Measurements from ENCODE around the gene SYT8. TPM values are rescaled to one million over a fixed set of nuclear protein-coding genes. Genes with fewer than 3 reads are reported as not detected.

Gene SYT8
- polyA plus RNA-seq, 1 of the 3 experiments (the other 2 are of a cell fraction): not detected

DNA sequence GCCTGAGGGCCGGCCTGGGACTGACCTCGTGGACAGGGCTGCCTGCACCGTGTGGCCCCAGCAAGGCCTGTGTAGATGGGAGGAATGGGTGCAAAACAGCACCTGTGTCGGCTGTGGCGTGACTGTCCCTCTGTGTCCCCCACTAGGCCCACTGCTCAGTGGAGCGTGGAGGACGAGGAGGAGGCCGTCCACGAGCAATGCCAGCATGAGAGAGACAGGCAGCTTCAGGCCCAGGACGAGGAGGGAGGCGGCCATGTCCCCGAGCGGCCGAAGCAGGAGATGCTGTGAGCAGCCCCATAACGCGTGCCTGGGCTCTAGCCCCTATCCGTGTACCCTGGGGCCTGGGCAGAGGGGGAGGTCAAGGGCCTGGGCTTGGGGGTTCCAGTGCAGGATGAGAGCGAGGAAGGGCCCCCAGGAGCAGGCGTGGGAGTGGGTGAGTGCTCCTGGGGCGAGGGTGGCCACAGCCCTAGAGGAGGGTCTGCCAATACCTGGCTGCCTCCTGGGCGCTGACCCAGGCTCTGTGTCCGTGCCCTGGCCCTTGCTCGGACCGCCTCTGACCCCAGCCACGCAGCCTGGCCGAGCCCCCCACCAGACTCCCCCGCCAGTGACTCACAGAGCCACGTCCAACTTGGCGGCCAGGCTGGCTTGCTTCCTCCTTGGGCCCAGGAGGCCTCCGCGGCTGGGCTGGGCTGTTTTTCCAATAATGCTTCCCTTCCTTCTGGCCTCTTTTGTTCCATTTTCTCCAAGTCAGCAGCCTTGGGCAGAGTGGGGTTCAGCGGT, 45.3 kb downstream of the SYT8 start:
- Histone ChIP-seq H3K79me2 (ENCODE audit: insufficient read depth) (no peaks in the 10 kb centered on the region), H3K9ac (no peak overlapping the region), H3K4me2 (no peak overlapping the region), H3K27me3 (ENCODE audit: insufficient read depth) (no peaks in the 10 kb centered on the region), H3K9me3 (no peaks in the 10 kb centered on the region), H3K4me3 (ENCODE audit: low read depth in 2 of 2, low read length in 1 of 2) (no peak overlapping the region), H2AFZ (ENCODE audit: low read depth) (no peak overlapping the region), H3K4me1 (ENCODE audit: control insufficient read depth in 1 of 2, insufficient read depth in 2 of 2, low read depth in 1 of 2, low read length in 1 of 2) (peaks cover 0 to 43% of the 10 kb centered on the region in 2 experiments; a peak in 2 of 4 replicates), H3K27ac (ENCODE audit: low read depth in 2 of 2, low read length in 1 of 2) (no peak overlapping the region; a peak in 1 of 4 replicates), H3F3A (replicated peaks; ENCODE audit: insufficient read depth) (no peaks in the 10 kb centered on the region), H4K20me1 (ENCODE audit: insufficient read depth) (no peaks in the 10 kb centered on the region), H3K36me3 (replicated peaks in 1 of 2; ENCODE audit: control insufficient read depth in 1 of 2, insufficient read depth in 2 of 2, low read length in 1 of 2) (no peaks in the 10 kb centered on the region), H3K9me2 (no peaks in the 10 kb centered on the region)
- 87% methylated on average over 20 of the region's 32 CpGs for WGBS (ENCODE audit: low lambda C conversion rate)
- peak; percentile 25 for DNase-seq
- POLR2A ChIA-PET: interaction anchor here (1.2 kb wide), 1 partner anchor 117 kb away, joined by 4 read pairs; the partner anchor contains the start of gene H19
- CTCF ChIA-PET: interaction anchor here (0.6 to 5.0 kb wide), 7 partner anchors 42 to 271 kb away, joined by 3 to 179 read pairs (median 32); partner anchors contain the start of gene TNNI2
- TF ChIP-seq MXI1 (IDR thresholded peaks at IDR 0.05; ENCODE audit: low read depth, low read length) (no peak), ELF1 (IDR thresholded peaks at IDR 0.05) (no peak), NRF1 (IDR thresholded peaks at IDR 0.05; ENCODE audit: low read depth, low read length) (no peak), FOXM1 (IDR thresholded peaks at IDR 0.05; ENCODE audit: low read depth) (no peak), RXRA (IDR thresholded peaks at IDR 0.05; ENCODE audit: borderline replicate concordance, low read depth) (no peak), SIN3A (IDR thresholded peaks at IDR 0.05; ENCODE audit: borderline replicate concordance, low read depth, low read length) (no peak), GABPA (IDR thresholded peaks at IDR 0.05; ENCODE audit: low read depth) (no peak), TEAD4 (IDR thresholded peaks at IDR 0.05; ENCODE audit: borderline replicate concordance, insufficient read depth) (no peak), FOSL2 (IDR thresholded peaks at IDR 0.05; ENCODE audit: borderline replicate concordance, low read depth) (no peak), FOXJ3 (CRISPR knock-in tag; IDR thresholded peaks at IDR 0.05) (no peak), RFX5 (IDR thresholded peaks at IDR 0.05; ENCODE audit: low read length) (no peak), POLR2AphosphoS5 (IDR thresholded peaks at IDR 0.05; ENCODE audit: low read depth, low read length) (no peak), EZH2phosphoT487 (IDR thresholded peaks at IDR 0.05; ENCODE audit: borderline replicate concordance, low read depth) (no peak), TAF1 (IDR thresholded peaks at IDR 0.05; ENCODE audit: borderline replicate concordance, low read depth, low read length) (no peak)
- TF ChIP-seq, protein P1, sequence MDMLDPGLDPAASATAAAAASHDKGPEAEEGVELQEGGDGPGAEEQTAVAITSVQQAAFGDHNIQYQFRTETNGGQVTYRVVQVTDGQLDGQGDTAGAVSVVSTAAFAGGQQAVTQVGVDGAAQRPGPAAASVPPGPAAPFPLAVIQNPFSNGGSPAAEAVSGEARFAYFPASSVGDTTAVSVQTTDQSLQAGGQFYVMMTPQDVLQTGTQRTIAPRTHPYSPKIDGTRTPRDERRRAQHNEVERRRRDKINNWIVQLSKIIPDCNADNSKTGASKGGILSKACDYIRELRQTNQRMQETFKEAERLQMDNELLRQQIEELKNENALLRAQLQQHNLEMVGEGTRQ (IDR thresholded peaks at IDR 0.05; ENCODE audit: borderline replicate concordance, low read depth, low read length): no peak
- TF ChIP-seq, protein P2, sequence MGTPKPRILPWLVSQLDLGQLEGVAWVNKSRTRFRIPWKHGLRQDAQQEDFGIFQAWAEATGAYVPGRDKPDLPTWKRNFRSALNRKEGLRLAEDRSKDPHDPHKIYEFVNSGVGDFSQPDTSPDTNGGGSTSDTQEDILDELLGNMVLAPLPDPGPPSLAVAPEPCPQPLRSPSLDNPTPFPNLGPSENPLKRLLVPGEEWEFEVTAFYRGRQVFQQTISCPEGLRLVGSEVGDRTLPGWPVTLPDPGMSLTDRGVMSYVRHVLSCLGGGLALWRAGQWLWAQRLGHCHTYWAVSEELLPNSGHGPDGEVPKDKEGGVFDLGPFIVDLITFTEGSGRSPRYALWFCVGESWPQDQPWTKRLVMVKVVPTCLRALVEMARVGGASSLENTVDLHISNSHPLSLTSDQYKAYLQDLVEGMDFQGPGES (IDR thresholded peaks at IDR 0.05; ENCODE audit: low read depth, low read length): no peak
- TF ChIP-seq, protein P3, sequence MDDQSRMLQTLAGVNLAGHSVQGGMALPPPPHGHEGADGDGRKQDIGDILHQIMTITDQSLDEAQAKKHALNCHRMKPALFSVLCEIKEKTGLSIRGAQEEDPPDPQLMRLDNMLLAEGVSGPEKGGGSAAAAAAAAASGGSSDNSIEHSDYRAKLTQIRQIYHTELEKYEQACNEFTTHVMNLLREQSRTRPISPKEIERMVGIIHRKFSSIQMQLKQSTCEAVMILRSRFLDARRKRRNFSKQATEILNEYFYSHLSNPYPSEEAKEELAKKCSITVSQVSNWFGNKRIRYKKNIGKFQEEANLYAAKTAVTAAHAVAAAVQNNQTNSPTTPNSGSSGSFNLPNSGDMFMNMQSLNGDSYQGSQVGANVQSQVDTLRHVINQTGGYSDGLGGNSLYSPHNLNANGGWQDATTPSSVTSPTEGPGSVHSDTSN (IDR thresholded peaks at IDR 0.05): no peak
